Measurements from ENCODE around the gene HOXA6. TPM values are rescaled to one million over a fixed set of nuclear protein-coding genes. Genes with fewer than 3 reads are reported as not detected.

The HOXA6 gene
- total RNA-seq: 10 to 100 TPM; 20.0 to 21.2 TPM
- long read RNA-seq, partial matches to known transcripts: 0 of 2 reads
- long read RNA-seq, other reads (novel, unspliced or antisense): 2 of 2 reads

- intact Hi-C loops (cut with DNase I, micrococcal nuclease): no loop called here
- ATAC-seq (peak; percentile 1), DNase-seq (peak; percentile 82)
These were observed at the start of gene HOXA6 for GRCh38 chr7:27147199-27148030. TSS of gene HOXA6 (minus strand) at chr7:27147774. CDS start at chr7:27147749, 25 bp downstream.

GRCh38 chr7:27196287-27196767, 48.8 kb upstream of the HOXA6 start:
- DNase-seq: peak; percentile 90 to 98
- intact Hi-C loops (cut with DNase I, micrococcal nuclease): no loop called here
- peak; percentile 16 for ATAC-seq

GRCh38 chr7:27194686-27195379, 47.3 kb upstream of the HOXA6 start:
- intact Hi-C loops (cut with DNase I, micrococcal nuclease): no loop called here
- ATAC-seq: no peak

GRCh38 chr7:27194002-27194352, 46.4 kb upstream of the HOXA6 start:
- ATAC-seq (no peak), DNase-seq (no peak)
- intact Hi-C loops (cut with DNase I, micrococcal nuclease): no loop called here

More at GRCh38 chr7:27194686-27195379, 47.3 kb upstream of the HOXA6 start:
- peak in 1 of 2 donors; percentile 51 for DNase-seq

GRCh38 chr7:27193335-27194001, 45.9 kb upstream of the HOXA6 start:
- ATAC-seq: no peak
- peak in 1 of 2 donors; percentile 31 for DNase-seq
- intact Hi-C loops (cut with DNase I, micrococcal nuclease): no loop called here

GRCh38 chr7:27192546-27193334, 45.2 kb upstream of the HOXA6 start:
- DNase-seq (peak; percentile 34 to 60), ATAC-seq (peak; percentile 8)
- intact Hi-C loops (cut with DNase I, micrococcal nuclease): no loop called here

- DNase-seq (peak; percentile 71 to 75), ATAC-seq (peak; percentile 29)
- intact Hi-C loops (cut with DNase I, micrococcal nuclease): no loop called here
These were observed 44.4 kb upstream of the HOXA6 start for GRCh38 chr7:27191833-27192545.

- ATAC-seq (no peak), DNase-seq (peak; percentile 32 to 36)
- intact Hi-C loops (cut with DNase I, micrococcal nuclease): no loop called here
These were observed 43.7 kb upstream of the HOXA6 start for GRCh38 chr7:27191161-27191731.

- intact Hi-C loops (cut with DNase I, micrococcal nuclease): no loop called here
- peak; percentile 52 to 62 for DNase-seq
These were observed 42.6 kb upstream of the HOXA6 start for GRCh38 chr7:27189997-27190748.

GRCh38 chr7:27189295-27189996, 41.9 kb upstream of the HOXA6 start:
- DNase-seq: peak; percentile 76 to 80
- peak; percentile 45 for ATAC-seq
- intact Hi-C loops (cut with DNase I, micrococcal nuclease): no loop called here

More at GRCh38 chr7:27189997-27190748, 42.6 kb upstream of the HOXA6 start:
- ATAC-seq: peak; percentile 22

GRCh38 chr7:27188386-27189294, 41.1 kb upstream of the HOXA6 start:
- intact Hi-C loops (cut with DNase I, micrococcal nuclease): no loop called here
- DNase-seq (peak; percentile 45 to 68), ATAC-seq (peak; percentile 3)

- peak; percentile 24 to 44 for DNase-seq
- intact Hi-C loops (cut with DNase I, micrococcal nuclease): no loop called here
- ATAC-seq: no peak
These were observed 40.2 kb upstream of the HOXA6 start for GRCh38 chr7:27187475-27188385.

GRCh38 chr7:27186668-27187474, 39.3 kb upstream of the HOXA6 start:
- peak; percentile 24 to 27 for DNase-seq
- intact Hi-C loops (cut with DNase I, micrococcal nuclease): no loop called here
- ATAC-seq: no peak
